Cardiac fibroblast (primary cell): ENCODE data around the gene PLEKHN1.

Source experiments
- DNase-seq, 2 donors: peaks; one replicate each; pipeline versions ENCODE4 v3.0.0 to v3.0.0-alpha.2; 2010; ENCODE audit warnings: low read depth in 2 of 2
- H3K4me3 ChIP-seq, 2 donors: replicated peaks in 1 of 2; 1 replicate in 1 of 2; 2 replicates in 1 of 2; pipeline ENCODE4 v1.5.1; 2011; ENCODE audit warnings: low read depth in 2 of 2, low read length in 2 of 2, mild to moderate bottlenecking in 2 of 2, moderate library complexity in 1 of 2
- CTCF ChIP-seq: IDR thresholded peaks from one replicate; pipeline ENCODE4 v1.5.1; 2011; ENCODE audit warnings: low read depth, mild to moderate bottlenecking, low read length, inconsistent platforms

PLEKHN1 gene

GRCh38 chr1:939511-940106, 26.7 kb upstream of the PLEKHN1 start:
- DNase-seq = no peak
- TF ChIP-seq CTCF = no peak
- H3K4me3 ChIP-seq = no peak overlapping the region

- peak overlapping the region; percentile 15 to 24 for H3K4me3 ChIP-seq
- TF ChIP-seq CTCF = no peak
Measured at GRCh38 chr1:940107-941014, 25.9 kb upstream of the PLEKHN1 start.

GRCh38 chr1:941015-941587, 25.2 kb upstream of the PLEKHN1 start:
- no peak overlapping the region for H3K4me3 ChIP-seq
- no peak for TF ChIP-seq CTCF
- no peak for DNase-seq

More at GRCh38 chr1:940107-941014, 25.9 kb upstream of the PLEKHN1 start:
- DNase-seq = peak in 1 of 2 donors; percentile 72

GRCh38 chr1:941588-942383, 24.5 kb upstream of the PLEKHN1 start:
- DNase-seq = peak; percentile 38 to 84
- H3K4me3 ChIP-seq = peak overlapping the region; percentile 26 to 40
- no peak for TF ChIP-seq CTCF

GRCh38 chr1:942411-942821, 23.9 kb upstream of the PLEKHN1 start:
- H3K4me3 ChIP-seq = peak overlapping the region in 1 of 2 donors; percentile 40
- no peak for DNase-seq
- TF ChIP-seq CTCF = no peak

- no peak for TF ChIP-seq CTCF
- H3K4me3 ChIP-seq = peak overlapping the region in 1 of 2 donors; percentile 23
- DNase-seq = peak in 1 of 2 donors; percentile 70
Measured at GRCh38 chr1:942864-943533, 23.3 kb upstream of the PLEKHN1 start.
